IMR-90 (cell line): ENCODE measurements around the gene TMEM218. TPM values are rescaled to one million over a fixed set of nuclear protein-coding genes. Genes with fewer than 3 reads are reported as not detected.

Experiments used
- ATAC-seq: fragments of 200-7000 bp; cut with Tn5 transposase; 2 replicates; pipeline ENCODE4 v1.9.1; 2020; ENCODE audit warnings: low read depth, mild to moderate bottlenecking, moderate library complexity
- BruUV-seq: library from RNA; stranded (reverse); fragments of 400-500 nt; replicated peaks from 2 replicates; lab custom pipeline; 2021; lab: Mats Ljungman, UMichigan
- CTCF ChIA-PET: fragments of 300-600 bp; formaldehyde crosslinking; extraction: SDS; loops from one replicate; lab custom pipeline; 2021; ENCODE audit warnings: antibody characterized with exemption; lab: Yijun Ruan, JAX
- POLR2A ChIA-PET: fragments of 300-600 bp; sonication (Branson Sonifier 250); formaldehyde crosslinking; loops from one replicate; lab custom pipeline; 2022; ENCODE audit warnings: antibody characterized with exemption; ENCODE audit not compliant: unreplicated experiment; lab: Charles Lee
- DNase-seq: peaks from one replicate; pipeline ENCODE4 v3.0.0; 2013
- H2AFZ ChIP-seq: replicated peaks from 2 replicates; pipeline ENCODE3; 2013; ENCODE audit warnings: low read length, mild to moderate bottlenecking; ENCODE audit not compliant: poor library complexity
- H2AK5ac ChIP-seq: 2 replicates; pipeline ENCODE4 v1.6.1; 2013; ENCODE audit warnings: low read depth, low read length, inconsistent platforms
- H2AK9ac ChIP-seq: replicated peaks from 2 replicates; pipeline ENCODE3; 2013; ENCODE audit warnings: mild to moderate bottlenecking, low read depth, low read length, moderate library complexity; ENCODE audit not compliant: poor library complexity
- H2BK120ac ChIP-seq: 2 replicates; pipeline ENCODE4 v1.6.1; 2013; ENCODE audit warnings: low read depth, low read length, inconsistent platforms
- H2BK15ac ChIP-seq: 3 replicates; pipeline ENCODE4 v1.6.1; 2013; ENCODE audit warnings: low read depth, low read length, inconsistent platforms
- H2BK20ac ChIP-seq: 2 replicates; pipeline ENCODE4 v1.6.1; 2013; ENCODE audit warnings: low read depth, mild to moderate bottlenecking, inconsistent platforms, low read length, moderate library complexity
- H2BK5ac ChIP-seq: 2 replicates; pipeline ENCODE4 v1.6.1; 2013; ENCODE audit warnings: mild to moderate bottlenecking, low read depth, low read length, inconsistent platforms; ENCODE audit not compliant: poor library complexity, severe bottlenecking
- H3K14ac ChIP-seq: replicated peaks from 2 replicates; pipeline ENCODE4 v1.6.1; 2013; ENCODE audit warnings: low read depth, low read length, inconsistent platforms
- H3K18ac ChIP-seq: 2 replicates; pipeline ENCODE4 v1.6.1; 2013; ENCODE audit warnings: low read depth, low read length, control low read depth
- H3K23ac ChIP-seq: 2 replicates; pipeline ENCODE4 v1.6.1; 2013; ENCODE audit warnings: low read depth, low read length, inconsistent platforms
- H3K27ac ChIP-seq: 2 replicates; pipeline ENCODE4 v1.5.1; 2013; ENCODE audit warnings: mild to moderate bottlenecking, control low read depth, low read length; ENCODE audit not compliant: insufficient read depth
- H3K27me3 ChIP-seq: 2 replicates; pipeline ENCODE4 v1.6.1; 2013; ENCODE audit warnings: low read length; ENCODE audit not compliant: control insufficient read depth, insufficient read depth
- H3K36me3 ChIP-seq: 2 replicates; pipeline ENCODE4 v1.6.1; 2013; ENCODE audit warnings: low read length, mixed read lengths; ENCODE audit not compliant: control insufficient read depth, insufficient read depth
- H3K4ac ChIP-seq: 2 replicates; pipeline ENCODE4 v1.6.1; 2013; ENCODE audit warnings: low read depth, low read length, inconsistent platforms
- H3K4me1 ChIP-seq: 2 replicates; pipeline ENCODE4 v1.6.1; 2013; ENCODE audit warnings: low read length, mixed read lengths; ENCODE audit not compliant: control insufficient read depth, insufficient read depth
- H3K4me2 ChIP-seq: 2 replicates; pipeline ENCODE4 v1.6.1; 2013; ENCODE audit warnings: low read depth, mild to moderate bottlenecking, control low read depth, low read length, moderate library complexity
- H3K4me3 ChIP-seq: 2 replicates; pipeline ENCODE4 v1.5.1; 2013; ENCODE audit warnings: low read depth, mild to moderate bottlenecking, control low read depth, low read length, moderate library complexity; ENCODE audit not compliant: insufficient read depth
- H3K56ac ChIP-seq: 2 replicates; pipeline ENCODE4 v1.6.1; 2013; ENCODE audit warnings: low read length, inconsistent platforms; ENCODE audit not compliant: insufficient read depth; ENCODE audit errors: extremely low read depth
- H3K79me1 ChIP-seq, 2 experiments: 2 replicates each; pipeline ENCODE4 v1.6.1; 2013; ENCODE audit warnings: low read length in 2 of 2, inconsistent platforms in 1 of 2, low read depth in 1 of 2
- H3K9ac ChIP-seq: 2 replicates; pipeline ENCODE4 v1.6.1; 2013; ENCODE audit warnings: low read depth, low read length, control low read depth
- H3K9me1 ChIP-seq: 2 replicates; pipeline ENCODE4 v1.6.1; 2013; ENCODE audit warnings: low read length, inconsistent platforms; ENCODE audit not compliant: insufficient read depth
- H3K9me3 ChIP-seq: 2 replicates; pipeline ENCODE4 v1.6.1; 2013; ENCODE audit warnings: low read length; ENCODE audit not compliant: control insufficient read depth, insufficient read depth
- H4K20me1 ChIP-seq: 2 replicates; pipeline ENCODE4 v1.6.1; 2013; ENCODE audit warnings: low read length, inconsistent platforms; ENCODE audit not compliant: insufficient read depth
- H4K5ac ChIP-seq: 2 replicates; pipeline ENCODE4 v1.6.1; 2013; ENCODE audit warnings: mild to moderate bottlenecking, low read depth, low read length, control low read depth
- H4K8ac ChIP-seq, 2 experiments: 2 replicates each; pipeline ENCODE4 v1.6.1; 2013; ENCODE audit warnings: low read depth in 2 of 2, low read length in 2 of 2, control low read depth in 1 of 2, inconsistent platforms in 1 of 2
- H4K91ac ChIP-seq: 2 replicates; pipeline ENCODE4 v1.6.1; 2013; ENCODE audit warnings: low read depth, low read length, inconsistent platforms; ENCODE audit not compliant: insufficient read depth
- BHLHE40 ChIP-seq: fragments of 150-350 bp; IDR thresholded peaks from 2 replicates; pipeline ENCODE4 v1.6.1; 2016; ENCODE audit warnings: mild to moderate bottlenecking, low read depth, low read length
- CEBPB ChIP-seq: IDR thresholded peaks from 2 replicates; pipeline ENCODE4 v1.6.1; 2012; ENCODE audit warnings: low read depth, low read length, improper control_type of control experiment
- CHD1 ChIP-seq: IDR thresholded peaks from 2 replicates; pipeline ENCODE4 v1.6.1; 2012; ENCODE audit warnings: low read depth, low read length, improper control_type of control experiment
- FOS ChIP-seq: fragments of 150-350 bp; IDR thresholded peaks from 2 replicates; pipeline ENCODE4 v1.6.1; 2016; ENCODE audit warnings: low read depth, low read length
- MAFK ChIP-seq: IDR thresholded peaks from 2 replicates; pipeline ENCODE4 v1.6.1; 2012; ENCODE audit warnings: low read depth, low read length, improper control_type of control experiment
- MAZ ChIP-seq: IDR thresholded peaks from 2 replicates; pipeline ENCODE4 v1.6.1; 2012; ENCODE audit warnings: low read depth, mild to moderate bottlenecking, low read length, improper control_type of control experiment, moderate library complexity, borderline replicate concordance
- MXI1 ChIP-seq: IDR thresholded peaks from 2 replicates; pipeline ENCODE4 v1.6.1; 2012; ENCODE audit warnings: low read depth, mild to moderate bottlenecking, low read length, moderate library complexity, borderline replicate concordance
- NFE2L2 ChIP-seq: fragments of 150-350 bp; IDR thresholded peaks from 2 replicates; pipeline ENCODE4 v1.6.1; 2016; ENCODE audit warnings: low read depth, mild to moderate bottlenecking, low read length
- POLR2A ChIP-seq: IDR thresholded peaks from 2 replicates; pipeline ENCODE4 v1.6.1; 2012; ENCODE audit warnings: mild to moderate bottlenecking, low read depth, low read length
- RAD21 ChIP-seq: IDR thresholded peaks from 2 replicates; pipeline ENCODE4 v1.6.1; 2012; ENCODE audit warnings: low read length, improper control_type of control experiment
- RCOR1 ChIP-seq: IDR thresholded peaks from 2 replicates; pipeline ENCODE4 v1.6.1; 2012; ENCODE audit warnings: mild to moderate bottlenecking, low read length, improper control_type of control experiment; ENCODE audit not compliant: insufficient replicate concordance
- RFX5 ChIP-seq: IDR thresholded peaks from 2 replicates; pipeline ENCODE4 v1.8.0; 2012; ENCODE audit warnings: low read depth, mild to moderate bottlenecking, low read length, moderate library complexity
- SMC3 ChIP-seq: fragments of 150-350 bp; IDR thresholded peaks from 2 replicates; pipeline ENCODE4 v1.6.1; 2016; ENCODE audit warnings: low read depth, mild to moderate bottlenecking, antibody characterized with exemption, low read length, moderate library complexity
- USF2 ChIP-seq: fragments of 150-350 bp; IDR thresholded peaks from 2 replicates; pipeline ENCODE4 v1.6.1; 2017; ENCODE audit warnings: mild to moderate bottlenecking, antibody characterized with exemption, low read length, low read depth
- WGBS, 2 experiments: methylation state at CpG; one replicate each; pipeline versions ENCODE4 v1.1.5 to v1.1.7; 2013; ENCODE audit warnings: missing lambda C conversion rate in 2 of 2; ENCODE audit not compliant: insufficient read length in 1 of 2; ENCODE audit errors: extremely low coverage in 2 of 2; 5-methylcytosine and 5-hydroxymethylcytosine counted together
- dilution Hi-C: fragments of 300-500 bp; cut with HindIII; formaldehyde crosslinking; loops from one replicate; pipeline ENCODE4 v1.14.3; 2018; ENCODE audit warnings: low sequenced_read_pairs; ENCODE audit not compliant: unreplicated experiment
- in situ Hi-C: fragments of 300-500 bp; cut with MboI; formaldehyde crosslinking; loops from 3 replicates; pipeline ENCODE4 v1.14.3; 2019; ENCODE audit warnings: low sequenced_read_pairs, inconsistent platforms, mixed read lengths
- intact Hi-C: fragments of 100-400 bp; cut with micrococcal nuclease; formaldehyde crosslinking; loops from 2 replicates; pipeline ENCODE4 v1.10.0; 2022
- polyA plus RNA-seq, 3 experiments: library from polyadenylated mRNA; depleted of rRNA; stranded (reverse); fragments of >200 nt; gene quantifications; 2 replicates each; pipeline ENCODE4 v1.2.3, GENCODE V29; 2012; ENCODE audit warnings: low replicate concordance in 1 of 3
- total RNA-seq: library from RNA; depleted of rRNA; stranded (reverse); fragments of >200 nt; gene quantifications from 2 replicates; pipeline ENCODE4 v1.2.3, GENCODE V29; 2012
- TF ChIP-seq, protein P1 (sequence below): fragments of 150-350 bp; IDR thresholded peaks from 2 replicates; pipeline ENCODE4 v1.6.1; 2016; ENCODE audit warnings: low read depth, mild to moderate bottlenecking, low read length, moderate library complexity, borderline replicate concordance
- TF ChIP-seq, protein P2 (sequence below): conservative IDR thresholded peaks from 2 replicates; pipeline ENCODE4 v1.5.1; 2012; ENCODE audit warnings: mild to moderate bottlenecking, low read depth, low read length, improper control_type of control experiment

Gene TMEM218
- total and polyA plus RNA-seq, 2 of the 4 experiments (the other 2 are of a cell fraction) = 19.4 to 23.0 TPM

GRCh38 chr11:125057693-125058016 lies 53.8 kb downstream of the TMEM218 start:
- H4K20me1 ChIP-seq = no peaks in the 10 kb centered on the region
- in situ Hi-C loops (no loop called here), intact Hi-C loops (no loop called here), dilution Hi-C loops (no loop called here)
- H4K91ac ChIP-seq = no peak overlapping the region
- no TSS peak for BruUV-seq
- H3K9ac ChIP-seq = no peak overlapping the region
- H3K36me3 ChIP-seq = no peaks in the 10 kb centered on the region
- no peaks in the 10 kb centered on the region for H3K79me1 ChIP-seq
- no peak overlapping the region for H2BK20ac ChIP-seq
- H2AFZ ChIP-seq = no peak overlapping the region
- no peak overlapping the region for H4K5ac ChIP-seq
- H2AK9ac ChIP-seq = no peak overlapping the region
- H3K4me1 ChIP-seq = no peaks in the 10 kb centered on the region
- no peak overlapping the region for H2BK120ac ChIP-seq
- H2BK5ac ChIP-seq = no peak overlapping the region
- H3K56ac ChIP-seq = no peak overlapping the region
- H3K23ac ChIP-seq = no peak overlapping the region
- no peak overlapping the region for H4K8ac ChIP-seq
- ChIA-PET POLR2A (no interaction called here), CTCF (no interaction called here)
- no peak overlapping the region for H3K27ac ChIP-seq
- no peak overlapping the region for H3K4ac ChIP-seq
- no peak overlapping the region for H3K14ac ChIP-seq
- H3K9me1 ChIP-seq = no peaks in the 10 kb centered on the region
- H3K4me2 ChIP-seq = no peak overlapping the region
- ATAC-seq = no peak
- DNase-seq = no peak
- H2BK15ac ChIP-seq = no peak overlapping the region
- no peak overlapping the region for H3K4me3 ChIP-seq
- WGBS, 2 experiments = 80% methylated on average over 1 of the region's 5 CpGs; no CpG with 5 or more reads in 1 of the 2 experiments
- H3K9me3 ChIP-seq = no peaks in the 10 kb centered on the region
- H3K27me3 ChIP-seq = no peaks in the 10 kb centered on the region
- no peak for TF ChIP-seq MAZ
- TF ChIP-seq, protein P1, sequence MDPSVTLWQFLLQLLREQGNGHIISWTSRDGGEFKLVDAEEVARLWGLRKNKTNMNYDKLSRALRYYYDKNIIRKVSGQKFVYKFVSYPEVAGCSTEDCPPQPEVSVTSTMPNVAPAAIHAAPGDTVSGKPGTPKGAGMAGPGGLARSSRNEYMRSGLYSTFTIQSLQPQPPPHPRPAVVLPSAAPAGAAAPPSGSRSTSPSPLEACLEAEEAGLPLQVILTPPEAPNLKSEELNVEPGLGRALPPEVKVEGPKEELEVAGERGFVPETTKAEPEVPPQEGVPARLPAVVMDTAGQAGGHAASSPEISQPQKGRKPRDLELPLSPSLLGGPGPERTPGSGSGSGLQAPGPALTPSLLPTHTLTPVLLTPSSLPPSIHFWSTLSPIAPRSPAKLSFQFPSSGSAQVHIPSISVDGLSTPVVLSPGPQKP = no peak
- TF ChIP-seq USF2 = no peak
- no peak for TF ChIP-seq RAD21
- no peak for TF ChIP-seq FOS
- TF ChIP-seq MAFK = no peak
- TF ChIP-seq, protein P2, sequence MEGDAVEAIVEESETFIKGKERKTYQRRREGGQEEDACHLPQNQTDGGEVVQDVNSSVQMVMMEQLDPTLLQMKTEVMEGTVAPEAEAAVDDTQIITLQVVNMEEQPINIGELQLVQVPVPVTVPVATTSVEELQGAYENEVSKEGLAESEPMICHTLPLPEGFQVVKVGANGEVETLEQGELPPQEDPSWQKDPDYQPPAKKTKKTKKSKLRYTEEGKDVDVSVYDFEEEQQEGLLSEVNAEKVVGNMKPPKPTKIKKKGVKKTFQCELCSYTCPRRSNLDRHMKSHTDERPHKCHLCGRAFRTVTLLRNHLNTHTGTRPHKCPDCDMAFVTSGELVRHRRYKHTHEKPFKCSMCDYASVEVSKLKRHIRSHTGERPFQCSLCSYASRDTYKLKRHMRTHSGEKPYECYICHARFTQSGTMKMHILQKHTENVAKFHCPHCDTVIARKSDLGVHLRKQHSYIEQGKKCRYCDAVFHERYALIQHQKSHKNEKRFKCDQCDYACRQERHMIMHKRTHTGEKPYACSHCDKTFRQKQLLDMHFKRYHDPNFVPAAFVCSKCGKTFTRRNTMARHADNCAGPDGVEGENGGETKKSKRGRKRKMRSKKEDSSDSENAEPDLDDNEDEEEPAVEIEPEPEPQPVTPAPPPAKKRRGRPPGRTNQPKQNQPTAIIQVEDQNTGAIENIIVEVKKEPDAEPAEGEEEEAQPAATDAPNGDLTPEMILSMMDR = no peak
- no peak for TF ChIP-seq SMC3
- no peak for TF ChIP-seq CHD1
- TF ChIP-seq RFX5 = no peak
- TF ChIP-seq POLR2A = no peak
- TF ChIP-seq CEBPB = no peak
- no peak for TF ChIP-seq NFE2L2
- no peak for TF ChIP-seq RCOR1
- no peak for TF ChIP-seq BHLHE40
- no peak for TF ChIP-seq MXI1
- no peak overlapping the region for H2AK5ac ChIP-seq
- no peak overlapping the region for H3K18ac ChIP-seq
